Spinal cord (tissue), 10 donors: ENCODE data around the gene TSKU. TPM values are rescaled to one million over a fixed set of nuclear protein-coding genes. Genes with fewer than 3 reads are reported as not detected.

Experiments
- DNase-seq, 6 donors: peaks; one replicate each; pipeline versions ENCODE4 v3.0.0 to v3.0.0-alpha.2; 2013 to 2015; ENCODE audit warnings: low spot score in 6 of 6, low read depth in 4 of 6
- H3K27ac ChIP-seq: one replicate; pipeline ENCODE4 v1.5.1; 2013; ENCODE audit warnings: low read depth, low read length, control low read depth
- H3K27me3 ChIP-seq: one replicate; pipeline ENCODE4 v1.6.1; 2013; ENCODE audit warnings: low read length; ENCODE audit not compliant: control insufficient read depth, insufficient read depth
- H3K36me3 ChIP-seq: one replicate; pipeline ENCODE4 v1.6.1; 2013; ENCODE audit warnings: low read length; ENCODE audit not compliant: control insufficient read depth, insufficient read depth
- H3K4me1 ChIP-seq: one replicate; pipeline ENCODE4 v1.6.1; 2013; ENCODE audit warnings: low read length; ENCODE audit not compliant: control insufficient read depth, insufficient read depth
- H3K4me3 ChIP-seq: one replicate; pipeline ENCODE4 v1.5.1; 2013; ENCODE audit warnings: low read depth, low read length, control low read depth
- H3K9me3 ChIP-seq: one replicate; pipeline ENCODE4 v1.6.1; 2013; ENCODE audit warnings: low read length; ENCODE audit not compliant: control insufficient read depth, insufficient read depth
- WGBS: methylation state at CpG from one replicate; pipeline ENCODE4 v1.1.5; 2013; ENCODE audit warnings: missing lambda C conversion rate; ENCODE audit not compliant: insufficient coverage; 5-methylcytosine and 5-hydroxymethylcytosine counted together
- polyA plus RNA-seq, 2 donors: library from polyadenylated mRNA; unstranded; fragments of 120-200 nt; gene quantifications; one replicate each; pipeline ENCODE4 v1.2.1, GENCODE V29; 2013; ENCODE audit not compliant: insufficient read length in 2 of 2
- total RNA-seq, 2 donors: library from RNA; depleted of rRNA in 1 of 2; stranded (reverse); fragments of 120-200 nt in 1 of 2; fragments of >200 nt in 1 of 2; gene quantifications; one replicate each; pipeline versions ENCODE4 v1.2.3 to v1.2.4, GENCODE V29; 2013 to 2014
- donor health status: healthy.

TSKU gene
- total and polyA plus RNA-seq, 4 donors, result 7.9 to 30.9 (median 24.9) TPM

GRCh38 chr11:76777876-76778275 lies 5.3 kb upstream of the TSKU start:
- no peaks in the 10 kb centered on the region for H3K27me3 ChIP-seq
- no peaks in the 10 kb centered on the region for H3K36me3 ChIP-seq
- H3K4me3 ChIP-seq, result no peak overlapping the region
- H3K27ac ChIP-seq, result no peak overlapping the region
- H3K4me1 ChIP-seq, result peaks cover 18% of the 10 kb centered on the region
- DNase-seq, result no peak
- H3K9me3 ChIP-seq, result no peaks in the 10 kb centered on the region
- WGBS, result 86% methylated on average over 1 of the region's 2 CpGs

GRCh38 chr11:76778874-76779273 lies 4.3 kb upstream of the TSKU start:
- DNase-seq, result no peak
- Histone ChIP-seq H3K27me3 (no peaks in the 10 kb centered on the region), H3K27ac (no peak overlapping the region), H3K36me3 (no peaks in the 10 kb centered on the region), H3K4me1 (peaks cover 18% of the 10 kb centered on the region), H3K4me3 (no peak overlapping the region), H3K9me3 (no peaks in the 10 kb centered on the region)
- 82% methylated on average over 2 of the region's 3 CpGs for WGBS

DNA sequence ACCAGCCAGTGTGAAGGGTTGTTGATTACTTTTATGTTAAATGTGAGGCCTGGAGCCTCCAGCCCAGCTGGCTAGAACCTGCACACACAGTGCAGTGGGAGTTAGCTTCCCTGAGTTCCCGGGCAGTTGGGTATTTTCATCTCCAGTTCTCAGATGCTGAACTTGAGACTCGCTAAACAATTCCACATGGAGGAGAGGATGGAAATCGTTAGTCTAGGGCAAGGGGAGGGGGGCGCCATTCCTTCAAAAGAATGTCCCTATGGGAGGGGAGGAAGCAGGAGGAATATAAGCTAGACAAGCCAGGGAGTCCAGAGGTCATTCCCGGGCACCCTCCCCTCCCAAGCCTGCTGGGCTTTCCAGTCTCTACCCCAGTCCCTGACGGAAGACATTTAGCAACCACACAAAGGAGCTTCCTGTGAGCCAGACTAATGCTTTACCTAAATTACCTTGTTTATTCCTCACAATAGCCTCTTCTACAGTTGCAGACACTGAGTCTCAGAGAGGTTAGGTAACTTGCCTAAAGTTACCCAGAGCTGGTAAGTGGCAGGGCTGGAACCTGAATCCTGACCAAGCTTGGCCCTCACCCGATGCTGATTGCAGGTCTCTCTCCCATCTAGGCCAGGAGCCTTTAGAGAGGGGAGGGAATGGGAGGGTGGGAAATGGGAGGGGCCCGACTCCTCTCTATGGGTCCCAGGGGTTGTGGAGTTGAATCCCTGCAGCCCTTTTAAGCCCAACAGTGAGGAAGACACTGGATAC lies 1.9 kb upstream of the TSKU start:
- Histone ChIP-seq H3K36me3 (no peaks in the 10 kb centered on the region), H3K9me3 (no peaks in the 10 kb centered on the region), H3K4me3 (no peak overlapping the region), H3K27ac (no peak overlapping the region), H3K27me3 (no peaks in the 10 kb centered on the region), H3K4me1 (peaks cover 40% of the 10 kb centered on the region)
- WGBS, result 39% methylated on average over 7 of the region's 8 CpGs
- DNase-seq, result no peak

DNA sequence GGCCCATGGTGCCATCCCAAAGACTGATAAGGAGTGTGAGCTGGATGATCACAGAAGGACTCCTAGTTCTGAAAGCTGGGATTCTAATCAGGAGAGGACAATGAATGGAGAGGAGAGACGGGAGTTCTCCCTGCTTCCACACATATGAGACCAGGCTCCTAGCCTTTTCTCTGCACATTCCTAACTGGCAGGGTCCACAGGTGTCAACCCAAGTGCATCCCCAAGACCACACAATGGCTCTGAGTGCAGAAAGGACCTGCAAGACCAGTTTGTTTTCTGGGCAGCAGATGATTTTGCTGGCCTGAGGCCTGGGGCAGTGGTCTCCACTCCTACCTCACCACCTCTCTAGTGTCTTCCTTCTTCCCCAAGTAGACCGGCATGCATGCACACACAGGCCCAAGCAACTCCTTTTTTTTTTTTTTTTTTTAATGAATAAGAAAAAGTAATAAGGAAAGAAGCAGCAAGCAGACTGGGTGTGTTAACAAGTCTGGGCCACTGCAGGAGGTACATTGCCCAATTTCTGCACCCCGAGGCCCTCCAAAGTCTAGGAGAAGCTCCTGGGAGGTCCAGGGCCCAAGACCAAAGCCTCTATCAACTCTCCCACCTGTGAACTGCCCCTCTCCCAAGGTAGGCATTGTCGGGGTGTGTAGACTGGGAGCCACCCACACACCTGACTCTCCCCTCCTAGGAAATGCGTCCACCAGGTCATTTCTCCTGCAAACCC lies 1.2 kb upstream of the TSKU start:
- peak overlapping the region; percentile 90 for H3K27ac ChIP-seq
- WGBS, result 0% methylated on average over 1 of the region's 5 CpGs
- no peaks in the 10 kb centered on the region for H3K9me3 ChIP-seq
- no peak for DNase-seq
- no peaks in the 10 kb centered on the region for H3K36me3 ChIP-seq
- no peaks in the 10 kb centered on the region for H3K27me3 ChIP-seq
- H3K4me3 ChIP-seq, result peak overlapping the region; percentile 48
- H3K4me1 ChIP-seq, result peaks cover 47% of the 10 kb centered on the region

DNA sequence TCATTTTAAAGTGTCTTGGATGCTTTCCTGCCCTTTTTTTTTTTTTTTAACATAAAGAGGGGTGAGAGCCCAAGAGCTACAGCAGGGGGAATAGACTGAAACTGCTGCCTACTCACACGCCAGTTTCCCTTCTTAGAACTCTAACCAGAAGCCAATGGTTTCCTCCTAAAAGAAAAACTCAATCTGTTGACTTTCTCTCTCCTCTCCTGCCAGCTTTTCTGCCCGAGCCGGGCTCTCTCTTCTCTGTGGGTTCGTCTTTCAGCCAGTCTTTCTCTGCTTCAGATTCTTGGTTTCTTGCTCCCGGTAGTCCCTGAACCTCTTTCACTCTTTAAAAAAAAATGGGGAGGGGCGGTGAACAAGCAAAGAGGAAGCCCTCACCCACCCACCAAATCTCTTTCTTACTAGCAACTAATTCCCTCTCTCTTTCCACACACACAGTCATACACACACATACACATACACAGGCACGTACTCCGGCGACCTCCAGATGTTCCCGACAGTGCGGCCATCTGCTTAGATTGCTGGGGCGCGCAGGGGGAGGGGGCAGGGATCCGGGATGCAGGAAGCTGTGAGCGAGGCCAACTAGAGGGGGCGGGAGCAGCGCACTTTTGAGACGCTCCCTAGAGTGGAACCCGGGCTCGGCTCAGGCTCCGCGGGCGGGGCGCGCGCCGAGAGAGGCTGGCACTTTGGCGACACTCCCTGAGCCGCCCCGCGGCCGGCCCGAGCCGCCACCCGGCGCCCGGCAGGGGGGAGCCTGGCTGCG lies 444 bp upstream of the TSKU start:
- WGBS, result 0% methylated on average over 33 of the region's 38 CpGs
- peak; percentile 64 to 97 (median 80) for DNase-seq

GRCh38 chr11:76783896-76784813 lies 999 bp downstream of the TSKU start:
- Histone ChIP-seq H3K27me3 (no peaks in the 10 kb centered on the region), H3K9me3 (no peaks in the 10 kb centered on the region), H3K4me1 (peaks cover 65% of the 10 kb centered on the region), H3K4me3 (peak overlapping the region; percentile 71), H3K27ac (peak overlapping the region; percentile 85), H3K36me3 (peaks cover 5% of the 10 kb centered on the region)
- peak in 5 of 6 donors; percentile 45 to 91 (median 73) for DNase-seq
- WGBS, result under 1% methylated on average over 51 of the region's 65 CpGs

More for the DNA sequence above, 444 bp upstream of the TSKU start:
- H3K27me3 ChIP-seq, result no peaks in the 10 kb centered on the region
- peak overlapping the region; percentile 48 for H3K4me3 ChIP-seq
- peak overlapping the region; percentile 90 for H3K27ac ChIP-seq
- no peaks in the 10 kb centered on the region for H3K9me3 ChIP-seq
- H3K36me3 ChIP-seq, result no peaks in the 10 kb centered on the region
- peaks cover 51% of the 10 kb centered on the region for H3K4me1 ChIP-seq

- no peaks in the 10 kb centered on the region for H3K27me3 ChIP-seq
- no peak overlapping the region for H3K27ac ChIP-seq
- 87% methylated on average over 2 of the region's 6 CpGs for WGBS
- peaks cover 5% of the 10 kb centered on the region for H3K36me3 ChIP-seq
- H3K4me3 ChIP-seq, result no peak overlapping the region
- no peaks in the 10 kb centered on the region for H3K9me3 ChIP-seq
- peaks cover 65% of the 10 kb centered on the region for H3K4me1 ChIP-seq
- no peak for DNase-seq
Measured at GRCh38 chr11:76785513-76785912, 2.4 kb downstream of the TSKU start.

- H3K4me1 ChIP-seq, result peaks cover 63% of the 10 kb centered on the region
- H3K4me3 ChIP-seq, result no peak overlapping the region
- 72% methylated on average over 5 of the region's 6 CpGs for WGBS
- H3K27me3 ChIP-seq, result no peaks in the 10 kb centered on the region
- no peak overlapping the region for H3K27ac ChIP-seq
- no peaks in the 10 kb centered on the region for H3K9me3 ChIP-seq
- no peak for DNase-seq
- peaks cover 5% of the 10 kb centered on the region for H3K36me3 ChIP-seq
Measured at GRCh38 chr11:76786016-76786415, 2.9 kb downstream of the TSKU start.
